HepG2 (cell line): ENCODE measurements around the gene SMCO4. TPM values are rescaled to one million over a fixed set of nuclear protein-coding genes. Genes with fewer than 3 reads are reported as not detected.

Experiments
- AGO2 ChIP-seq: fragments of 200-400 bp; formaldehyde crosslinking; optimal IDR thresholded peaks from 2 replicates; pipeline ENCODE3; 2017; ENCODE audit warnings: mild to moderate bottlenecking, low read depth, low read length, moderate library complexity
- ATAD3A ChIP-seq: sonication (generic); formaldehyde crosslinking; IDR thresholded peaks from 2 replicates; pipeline ENCODE4 v1.4.0; 2020; ENCODE audit warnings: missing genetic modification reagents
- DNMT3B ChIP-seq: conservative IDR thresholded peaks from 2 replicates; pipeline ENCODE4 v1.6.1; 2016; ENCODE audit warnings: missing biosample characterization, control low read depth
- DRAP1 ChIP-seq: IDR thresholded peaks from 2 replicates; pipeline ENCODE4 v1.6.1; 2016; ENCODE audit warnings: missing genetic modification reagents, missing compliant biosample characterization
- EED ChIP-seq: sonication (generic); formaldehyde crosslinking; IDR thresholded peaks from 2 replicates; pipeline ENCODE4 v1.5.0; 2020; ENCODE audit warnings: mild to moderate bottlenecking, missing genetic modification reagents
- FOXJ3 ChIP-seq: sonication (generic); formaldehyde crosslinking; IDR thresholded peaks from 2 replicates; pipeline ENCODE4 v1.4.0; 2020; ENCODE audit warnings: missing genetic modification reagents, mild to moderate bottlenecking, borderline replicate concordance
- GMEB1 ChIP-seq: sonication (generic); formaldehyde crosslinking; IDR thresholded peaks from 2 replicates; pipeline ENCODE4 v1.5.1; 2020; ENCODE audit warnings: missing genetic modification reagents, mild to moderate bottlenecking, borderline replicate concordance
- HNRNPUL1 ChIP-seq: fragments of 200-400 bp; formaldehyde crosslinking; IDR thresholded peaks from 2 replicates; pipeline ENCODE4 v1.6.1; 2017; ENCODE audit warnings: low read depth, mild to moderate bottlenecking, low read length, moderate library complexity
- IKZF4 ChIP-seq: sonication (generic); formaldehyde crosslinking; IDR thresholded peaks from 2 replicates; pipeline ENCODE4 v1.5.1; 2020; ENCODE audit warnings: borderline replicate concordance, mild to moderate bottlenecking, low read depth, missing genetic modification reagents; ENCODE audit errors: not compliant biosample characterization
- JUN ChIP-seq: sonication (generic); formaldehyde crosslinking; IDR thresholded peaks from 2 replicates; pipeline ENCODE4 v1.4.0; 2020; ENCODE audit warnings: mild to moderate bottlenecking, missing genetic modification reagents
- KDM3A ChIP-seq: IDR thresholded peaks from 2 replicates; pipeline ENCODE4 v1.6.1; 2018; ENCODE audit warnings: low read depth, missing compliant biosample characterization
- KDM5A ChIP-seq: fragments of 200-600 bp; sonication (generic); IDR thresholded peaks from 2 replicates; pipeline ENCODE4 v1.7.0; 2018; ENCODE audit warnings: antibody characterized with exemption, mild to moderate bottlenecking, low read length, borderline replicate concordance
- KMT2B ChIP-seq: IDR thresholded peaks from 2 replicates; pipeline ENCODE4 v1.6.1; 2016; ENCODE audit warnings: missing genetic modification reagents, missing compliant biosample characterization
- NFE2 ChIP-seq: sonication (generic); formaldehyde crosslinking; IDR thresholded peaks from 2 replicates; pipeline ENCODE4 v1.4.0; 2020; ENCODE audit warnings: missing genetic modification reagents
- POLR2A ChIP-seq, 2 experiments: IDR thresholded peaks; 2 replicates each; pipeline ENCODE4 v1.6.1; 2011; ENCODE audit warnings: low read depth in 2 of 2, low read length in 2 of 2, mild to moderate bottlenecking in 1 of 2, moderate library complexity in 1 of 2; ENCODE audit not compliant: insufficient read depth in 1 of 2
- SIX1 ChIP-seq: sonication (generic); formaldehyde crosslinking; IDR thresholded peaks from 2 replicates; pipeline ENCODE4 v1.4.0; 2020; ENCODE audit warnings: missing genetic modification reagents, borderline replicate concordance
- TAF15 ChIP-seq: fragments of 200-400 bp; formaldehyde crosslinking; IDR thresholded peaks from one replicate; pipeline ENCODE4 v1.6.1; 2018; ENCODE audit warnings: mild to moderate bottlenecking, low read depth, low read length; ENCODE audit not compliant: poor library complexity, severe bottlenecking
- TCF12 ChIP-seq, 2 experiments: fragments of 450-650 bp in 1 of 2; sonication (generic) in 1 of 2; formaldehyde crosslinking in 1 of 2; IDR thresholded peaks; 2 replicates each; pipeline versions ENCODE4 v1.6.1 to v1.8.0; 2017 to 2022; ENCODE audit warnings: antibody characterized with exemption in 1 of 2, mild to moderate bottlenecking in 1 of 2, missing genetic modification reagents in 1 of 2, moderate library complexity in 1 of 2
- WIZ ChIP-seq: sonication (generic); formaldehyde crosslinking; IDR thresholded peaks from 2 replicates; pipeline ENCODE4 v1.5.1; 2020; ENCODE audit warnings: mild to moderate bottlenecking, missing genetic modification reagents
- ZMYM3 ChIP-seq: sonication (generic); formaldehyde crosslinking; IDR thresholded peaks from 2 replicates; pipeline ENCODE4 v1.5.1; 2020; ENCODE audit warnings: mild to moderate bottlenecking, missing genetic modification reagents
- ZNF17 ChIP-seq: sonication (generic); formaldehyde crosslinking; IDR thresholded peaks from 2 replicates; pipeline ENCODE4 v1.5.0; 2020; ENCODE audit warnings: mild to moderate bottlenecking, missing genetic modification reagents
- ZNF281 ChIP-seq: sonication (generic); formaldehyde crosslinking; IDR thresholded peaks from 2 replicates; pipeline ENCODE4 v1.4.0; 2020; ENCODE audit warnings: missing genetic modification reagents, borderline replicate concordance
- ZNF549 ChIP-seq: sonication (generic); formaldehyde crosslinking; IDR thresholded peaks from 2 replicates; pipeline ENCODE4 v1.5.0; 2020; ENCODE audit warnings: missing genetic modification reagents
- ZNF710 ChIP-seq: sonication (generic); formaldehyde crosslinking; IDR thresholded peaks from 2 replicates; pipeline ENCODE4 v1.5.0; 2020; ENCODE audit warnings: mild to moderate bottlenecking, missing genetic modification reagents, borderline replicate concordance
- ZNF883 ChIP-seq: sonication (generic); formaldehyde crosslinking; IDR thresholded peaks from 2 replicates; pipeline ENCODE4 v1.5.1; 2020; ENCODE audit warnings: mild to moderate bottlenecking, missing genetic modification reagents; ENCODE audit errors: not compliant biosample characterization
- polyA plus RNA-seq, 8 experiments: library from polyadenylated mRNA; depleted of rRNA in 3 of 8; stranded (reverse) in 7 of 8; unstranded in 1 of 8; fragments of >200 nt; fragmentation: Illumina TruSeq in 4 of 8; extraction: Trizol in 4 of 8; gene quantifications; 2 replicates each; pipeline versions ENCODE4 v1.2.1 to v1.2.3, GENCODE V29; 2011 to 2016; ENCODE audit warnings: low read depth in 4 of 8, missing spikeins in 1 of 8, mixed read lengths in 1 of 8; ENCODE audit not compliant: insufficient read depth in 1 of 8
- total RNA-seq, 5 experiments: library from RNA; depleted of rRNA; stranded (reverse); fragments of >200 nt; fragmentation: Illumina TruSeq; extraction: Trizol; gene quantifications; 2 replicates each; pipeline ENCODE4 v1.2.3, GENCODE V29; 2016; ENCODE audit warnings: low read depth in 1 of 5

The SMCO4 gene
- total and polyA plus RNA-seq, 2 of the 13 experiments (the other 11 are each of a cell fraction or from before 2014, with no cell fraction given) = 10.6 to 28.5 TPM

- TF ChIP-seq ZNF281 (CRISPR knock-in tag) = peak; percentile 99
- TF ChIP-seq ZMYM3 (CRISPR knock-in tag) = peak; percentile 76; the same call in 1 of the 2 replicates
- no peak for TF ChIP-seq ZNF549
- no peak for TF ChIP-seq GMEB1 (CRISPR knock-in tag)
- no peak for TF ChIP-seq KDM5A
- TF ChIP-seq KMT2B (CRISPR knock-in tag) = peak; percentile 60; the same call in 1 of the 2 replicates
- TF ChIP-seq WIZ (CRISPR knock-in tag) = peak; percentile 56; the same call in 1 of the 2 replicates
- no peak for TF ChIP-seq ZNF17
- TF ChIP-seq ATAD3A (CRISPR knock-in tag) = no peak
- no peak for TF ChIP-seq HNRNPUL1
- TF ChIP-seq IKZF4 (CRISPR knock-in tag) = no peak
- no peak for TF ChIP-seq ZNF883
- TF ChIP-seq POLR2A (IDR thresholded peaks at IDR 0.05; ENCODE audit: insufficient read depth in 1 of 2, low read depth in 2 of 2, low read length in 2 of 2) = no peak
- no peak for TF ChIP-seq TAF15
- TF ChIP-seq DRAP1 (CRISPR knock-in tag) = peak; percentile 57; the same call in 1 of the 2 replicates
- TF ChIP-seq AGO2 = no peak
- peak; percentile 84; the same call in 1 of the 2 replicates for TF ChIP-seq FOXJ3
- TF ChIP-seq EED (CRISPR knock-in tag) = no peak; the same call in 1 of the 2 replicates
- peak; percentile 51; the same call in 1 of the 2 replicates for TF ChIP-seq JUN (CRISPR knock-in tag)
- TF ChIP-seq NFE2 (CRISPR knock-in tag) = no peak
- TF ChIP-seq SIX1 (CRISPR knock-in tag) = peak; percentile 65; the same call in 1 of the 2 replicates
- TF ChIP-seq DNMT3B = no peak
- TF ChIP-seq KDM3A (CRISPR knock-in tag) = peak; percentile 87
- no peak for TF ChIP-seq TCF12 (IDR thresholded peaks at IDR 0.05)
- peak; percentile 94 for TF ChIP-seq TCF12 (CRISPR knock-in tag; IDR thresholded peaks at IDR 0.05)
- TF ChIP-seq ZNF710 (CRISPR knock-in tag) = peak; percentile 95
These were observed 56.1 kb downstream of the SMCO4 start (continued) for GRCh38 chr11:93487032-93487483.
